ENCODE data around the gene ISM1.

GRCh38 chr20:13333793-13334192, 112.7 kb downstream of the ISM1 start:
- TF ChIP-seq CTCF (IDR thresholded peaks at IDR 0.05): no peak
- no peak for TF ChIP-seq POLR2A (IDR thresholded peaks at IDR 0.05)

Measured in stomach (tissue), 4 donors.